Naive thymus-derived CD8-positive, alpha-beta T cell (primary cell): ENCODE data around the gene FOLR1. TPM values are rescaled to one million over a fixed set of nuclear protein-coding genes. Genes with fewer than 3 reads are reported as not detected.
A peak's percentile ranks its signal among the peaks of the same experiment; 100 is the strongest.

Experiments used
- ATAC-seq, 2 donors: fragments of 150-1000 bp; cut with Tn5 transposase in 1 of 2; sonication (Bioruptor Pico), chemical (Tn5 transposase) in 1 of 2; 1 replicate in 1 of 2; 2 replicates in 1 of 2; pipeline ENCODE4 v1.10.0; 2021; ENCODE audit warnings: mild to moderate bottlenecking in 2 of 2, moderate library complexity in 2 of 2
- POLR2A ChIA-PET: fragments of 350-600 bp; sonication (Branson Sonifier 250); formaldehyde crosslinking; loops from one replicate; lab custom pipeline; 2021; ENCODE audit warnings: antibody characterized with exemption; lab: Charles Lee
- DNase-seq, 10 donors: peaks; one replicate each; pipeline versions ENCODE4 v3.0.0 to v3.0.0-alpha.2; 2020 to 2022
- H3K27ac Mint-ChIP-seq, 10 donors: one replicate each; pipeline ENCODE4 v1.8.0; 2020 to 2022; ENCODE audit warnings: mild to moderate bottlenecking in 10 of 10, mixed read lengths in 10 of 10, moderate library complexity in 4 of 10, inconsistent platforms in 1 of 10
- H3K27me3 Mint-ChIP-seq, 5 donors: one replicate each; pipeline ENCODE4 v1.8.0; 2021 to 2022; ENCODE audit warnings: mixed read lengths in 5 of 5
- H3K36me3 Mint-ChIP-seq, 3 donors: one replicate each; pipeline ENCODE4 v1.8.0; 2020 to 2022; ENCODE audit warnings: mixed read lengths in 3 of 3, mild to moderate bottlenecking in 2 of 3, inconsistent platforms in 1 of 3
- H3K4me1 Mint-ChIP-seq, 4 donors: one replicate each; pipeline ENCODE4 v1.8.0; 2021 to 2022; ENCODE audit warnings: mixed read lengths in 4 of 4
- H3K4me3 Mint-ChIP-seq, 10 donors: one replicate each; pipeline ENCODE4 v1.8.0; 2020 to 2022; ENCODE audit warnings: mild to moderate bottlenecking in 10 of 10, mixed read lengths in 10 of 10, moderate library complexity in 6 of 10, inconsistent platforms in 1 of 10
- H3K9me3 Mint-ChIP-seq, 9 donors: one replicate each; pipeline ENCODE4 v1.8.0; 2020 to 2022; ENCODE audit warnings: mixed read lengths in 9 of 9, mild to moderate bottlenecking in 3 of 9, inconsistent platforms in 1 of 9, moderate library complexity in 1 of 9
- polyA plus RNA-seq, 3 donors: library from polyadenylated mRNA; unstranded; fragments of 300-500 nt; fragmentation: Illumina TruSeq; gene quantifications; one replicate each; pipeline ENCODE4 v1.2.3, GENCODE V29; 2021
- total RNA-seq, 8 experiments: library from RNA in 2 of 8; stranded (reverse) in 2 of 8; gene quantifications; one replicate each; pipeline ENCODE4 v1.2.3 and lab custom pipeline; 2021 to 2026

Gene FOLR1
- total and polyA plus RNA-seq, 5 experiments from 2014 or later: not detected

DNA sequence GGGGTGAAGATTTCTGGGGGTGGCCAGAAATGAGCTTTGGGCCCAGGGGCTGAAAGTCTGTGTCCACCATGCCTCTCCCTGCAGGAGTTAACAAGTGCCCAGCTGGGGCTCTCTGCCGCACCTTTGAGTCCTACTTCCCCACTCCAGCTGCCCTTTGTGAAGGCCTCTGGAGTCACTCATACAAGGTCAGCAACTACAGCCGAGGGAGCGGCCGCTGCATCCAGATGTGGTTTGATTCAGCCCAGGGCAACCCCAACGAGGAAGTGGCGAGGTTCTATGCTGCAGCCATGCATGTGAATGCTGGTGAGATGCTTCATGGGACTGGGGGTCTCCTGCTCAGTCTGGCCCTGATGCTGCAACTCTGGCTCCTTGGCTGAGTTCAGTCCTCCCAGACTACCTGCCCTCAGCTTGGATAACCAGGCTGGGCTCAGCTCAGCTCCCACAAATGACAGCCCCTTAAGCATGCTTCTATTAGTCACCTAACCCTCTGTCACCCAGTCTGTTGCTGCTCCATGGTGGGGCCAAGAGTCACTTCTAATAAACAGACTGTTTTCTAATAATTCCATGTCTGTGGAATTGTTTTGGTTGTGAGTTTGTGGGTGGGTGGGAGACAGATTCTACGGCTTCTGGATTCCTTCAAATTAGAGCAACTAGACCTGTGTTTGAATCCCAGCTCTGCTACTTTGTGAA is 29.6 kb downstream of the FOLR1 start:
- Mint-ChIP-seq H3K4me1 (peaks cover 18 to 54% (median 27%) of the 10 kb centered on the region in 4 donors), H3K27me3 (peaks cover 2 to 22% (median 13%) of the 10 kb centered on the region in 5 donors), H3K27ac (peak overlapping the region in 5 of 10 donors; percentile 25 to 94 (median 92)), H3K4me3 (peak overlapping the region in 3 of 10 donors; percentile 16 to 90 (median 20)), H3K9me3 (no peaks in the 10 kb centered on the region), H3K36me3 (no peaks in the 10 kb centered on the region)
- DNase-seq (peak in 1 of 10 donors; percentile 10), ATAC-seq (no peak)
- POLR2A ChIA-PET: interaction anchor here (1.0 to 2.2 kb wide), 3 partner anchors 109 to 293 kb away, joined by 3 to 11 read pairs (median 4); partner anchors contain the start of genes CLPB, RNF121 and XNDC1N

DNA sequence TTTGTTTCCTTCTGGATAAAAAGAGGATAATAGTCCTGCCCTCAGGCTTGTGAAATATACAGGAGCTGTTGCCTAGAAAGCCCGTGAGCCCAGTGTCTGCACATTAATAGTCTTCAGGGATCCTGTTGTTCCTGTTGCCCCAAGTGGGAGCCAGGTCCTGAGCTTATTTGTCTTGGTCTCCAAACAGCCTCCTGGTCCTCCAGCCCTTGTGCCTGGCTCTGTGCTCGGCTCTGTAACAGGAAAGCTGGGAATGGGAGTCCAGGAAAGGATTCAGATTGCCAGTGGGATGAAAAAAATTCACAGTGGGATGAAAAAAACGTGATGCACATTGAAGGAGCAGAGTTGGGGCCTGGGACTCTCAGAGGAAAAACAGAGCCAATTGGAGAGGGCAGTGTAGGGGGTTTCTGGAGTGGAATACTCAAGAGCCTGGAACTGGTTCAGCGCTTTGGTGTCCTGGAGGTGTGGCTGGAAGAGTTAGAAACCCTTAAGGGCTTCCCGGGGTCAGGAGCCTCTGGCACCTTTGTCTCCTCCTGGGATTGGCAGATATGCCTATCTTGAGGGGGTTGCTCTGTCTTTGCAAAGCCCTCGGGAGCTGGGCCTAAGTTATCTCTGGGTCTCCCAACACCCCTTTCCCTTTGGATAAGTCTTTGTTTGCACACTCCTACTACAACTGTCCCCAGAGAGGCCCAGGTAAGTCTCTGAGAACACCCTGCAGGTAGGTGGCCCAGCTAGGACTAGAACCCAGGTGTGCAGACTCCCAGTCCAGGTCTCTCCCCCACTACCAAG is 30.4 kb downstream of the FOLR1 start:
- DNase-seq: peak in 1 of 10 donors; percentile 7
- H3K27me3 Mint-ChIP-seq: peaks cover 0 to 14% (median 6%) of the 10 kb centered on the region in 5 donors
- no peaks in the 10 kb centered on the region for H3K36me3 Mint-ChIP-seq
- no peaks in the 10 kb centered on the region for H3K9me3 Mint-ChIP-seq
- no peak for ATAC-seq
- POLR2A ChIA-PET: interaction anchor here (0.6 to 3.4 kb wide), 10 partner anchors 14 to 528 kb away, joined by 3 to 22 read pairs (median 4); partner anchors contain the start of genes ANAPC15, CLPB, RNF121 and XNDC1N
- peak overlapping the region; percentile 89 to 94 (median 92) for H3K4me3 Mint-ChIP-seq
- peak overlapping the region; percentile 82 to 97 (median 94) for H3K27ac Mint-ChIP-seq
- H3K4me1 Mint-ChIP-seq: peaks cover 21 to 50% (median 33%) of the 10 kb centered on the region in 4 donors

DNA sequence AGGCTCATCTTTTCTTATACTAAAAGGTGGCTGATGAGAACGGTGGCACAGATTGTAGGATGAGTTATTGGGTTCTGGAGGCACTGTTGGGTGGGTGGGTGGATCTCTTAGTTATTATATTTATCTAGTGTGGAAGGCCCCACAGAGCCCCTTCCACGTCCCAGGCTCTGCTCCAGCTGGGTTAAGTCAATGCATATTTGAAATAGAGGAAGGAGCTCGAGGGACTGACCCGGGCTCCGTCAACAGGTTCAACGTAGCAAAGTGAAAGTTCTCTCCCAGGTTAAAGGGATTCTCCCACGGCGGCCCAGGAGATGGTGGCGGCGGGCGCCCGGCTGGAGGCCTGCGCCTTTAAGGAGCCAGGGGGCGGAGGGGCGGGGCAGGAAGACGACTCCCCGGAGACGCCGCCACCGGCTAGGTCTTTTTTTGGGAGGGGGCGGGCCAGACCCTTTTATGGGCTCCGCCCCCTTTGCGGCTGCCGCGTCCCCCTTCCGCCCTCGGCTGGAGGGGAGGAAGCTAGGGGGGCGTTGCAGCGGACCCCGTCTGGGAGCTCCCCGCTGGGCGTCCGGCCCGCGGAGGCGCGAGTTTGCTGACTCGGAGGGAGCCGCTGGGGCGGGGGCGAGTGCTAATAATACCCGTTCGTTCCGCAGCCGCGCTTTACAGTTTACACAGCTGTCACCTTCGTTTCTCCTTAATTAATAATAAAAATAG is 31.1 kb downstream of the FOLR1 start:
- DNase-seq (peak; percentile 87 to 95 (median 90)), ATAC-seq (peak; percentile 70 to 75)
- peaks cover 0 to 6% (median 5%) of the 10 kb centered on the region in 5 donors for H3K27me3 Mint-ChIP-seq
- POLR2A ChIA-PET: interaction anchor here (0.6 to 3.4 kb wide), 10 partner anchors 14 to 1565 kb away, joined by 3 to 22 read pairs (median 4); partner anchors contain the start of genes ANAPC15, CLPB, MRPL48 and RNF121
- H3K36me3 Mint-ChIP-seq: no peaks in the 10 kb centered on the region
- H3K9me3 Mint-ChIP-seq: no peaks in the 10 kb centered on the region
- H3K4me1 Mint-ChIP-seq: peaks cover 21 to 43% (median 33%) of the 10 kb centered on the region in 4 donors
- H3K27ac Mint-ChIP-seq: peak overlapping the region; percentile 82 to 97 (median 94)
- H3K4me3 Mint-ChIP-seq: peak overlapping the region; percentile 89 to 94 (median 92)

DNA sequence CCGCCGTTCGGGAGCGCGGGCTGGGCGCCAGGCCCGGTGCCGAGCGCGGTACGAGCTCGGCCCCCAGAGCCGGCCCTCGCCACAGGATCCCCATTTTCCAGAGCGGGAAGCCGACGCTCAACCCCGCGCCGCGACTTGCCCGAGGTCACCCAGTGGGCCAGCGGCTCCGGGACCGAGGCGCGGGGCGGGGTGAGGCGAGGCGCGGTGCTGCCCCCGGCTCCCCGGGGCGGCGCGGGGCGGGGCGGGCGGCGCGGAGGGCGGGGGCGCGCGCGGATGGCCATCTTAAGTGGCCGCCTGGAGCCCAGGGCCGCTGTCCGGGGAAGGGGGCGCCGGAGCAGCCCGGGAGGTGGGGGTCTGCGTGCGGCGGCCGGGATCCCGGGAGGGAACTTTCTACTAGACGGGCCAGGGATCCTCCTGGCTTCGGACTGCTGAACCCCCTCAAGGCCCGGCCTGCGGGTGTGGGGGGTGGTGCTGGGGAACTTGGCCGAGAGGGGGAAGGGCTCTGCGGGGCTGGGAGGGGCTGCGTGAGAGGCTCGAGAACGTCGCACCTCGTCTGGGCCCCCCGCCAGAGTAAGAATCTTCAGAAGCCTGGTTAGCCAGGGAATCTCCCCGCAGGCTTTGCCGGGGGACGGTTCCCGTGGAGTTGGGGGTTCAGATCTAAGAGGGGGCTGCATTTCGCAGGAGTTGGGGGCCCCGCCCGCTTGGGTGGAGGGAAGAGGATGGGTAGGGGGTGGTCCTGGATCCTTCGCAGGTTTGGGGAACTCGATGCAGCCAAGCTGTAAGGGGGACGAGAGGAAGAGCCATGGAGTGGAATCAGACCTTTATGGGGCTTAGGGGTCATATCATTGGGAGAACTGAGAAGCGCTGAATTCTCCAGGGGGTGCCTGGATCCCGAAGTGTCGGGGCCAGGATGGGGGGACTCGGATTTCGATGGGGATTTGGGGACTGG is 31.9 kb downstream of the FOLR1 start:
- ATAC-seq (peak; percentile 38 to 57), DNase-seq (peak in 9 of 10 donors; percentile 42 to 73 (median 54))
- H3K27me3 Mint-ChIP-seq: peaks cover 0 to under 1% (median 0%) of the 10 kb centered on the region in 5 donors
- peaks cover 0 to 4% (median 1%) of the 10 kb centered on the region in 3 donors for H3K36me3 Mint-ChIP-seq
- H3K4me3 Mint-ChIP-seq: peak overlapping the region; percentile 90 to 99 (median 94)
- peaks cover 22 to 40% (median 31%) of the 10 kb centered on the region in 4 donors for H3K4me1 Mint-ChIP-seq
- H3K9me3 Mint-ChIP-seq: no peaks in the 10 kb centered on the region
- H3K27ac Mint-ChIP-seq: peak overlapping the region; percentile 87 to 97 (median 95)
- POLR2A ChIA-PET: interaction anchor here (0.7 to 3.4 kb wide), 9 partner anchors 13 to 1564 kb away, joined by 3 to 22 read pairs (median 5); partner anchors contain the start of genes ANAPC15, MRPL48, RNF121 and XNDC1N

DNA sequence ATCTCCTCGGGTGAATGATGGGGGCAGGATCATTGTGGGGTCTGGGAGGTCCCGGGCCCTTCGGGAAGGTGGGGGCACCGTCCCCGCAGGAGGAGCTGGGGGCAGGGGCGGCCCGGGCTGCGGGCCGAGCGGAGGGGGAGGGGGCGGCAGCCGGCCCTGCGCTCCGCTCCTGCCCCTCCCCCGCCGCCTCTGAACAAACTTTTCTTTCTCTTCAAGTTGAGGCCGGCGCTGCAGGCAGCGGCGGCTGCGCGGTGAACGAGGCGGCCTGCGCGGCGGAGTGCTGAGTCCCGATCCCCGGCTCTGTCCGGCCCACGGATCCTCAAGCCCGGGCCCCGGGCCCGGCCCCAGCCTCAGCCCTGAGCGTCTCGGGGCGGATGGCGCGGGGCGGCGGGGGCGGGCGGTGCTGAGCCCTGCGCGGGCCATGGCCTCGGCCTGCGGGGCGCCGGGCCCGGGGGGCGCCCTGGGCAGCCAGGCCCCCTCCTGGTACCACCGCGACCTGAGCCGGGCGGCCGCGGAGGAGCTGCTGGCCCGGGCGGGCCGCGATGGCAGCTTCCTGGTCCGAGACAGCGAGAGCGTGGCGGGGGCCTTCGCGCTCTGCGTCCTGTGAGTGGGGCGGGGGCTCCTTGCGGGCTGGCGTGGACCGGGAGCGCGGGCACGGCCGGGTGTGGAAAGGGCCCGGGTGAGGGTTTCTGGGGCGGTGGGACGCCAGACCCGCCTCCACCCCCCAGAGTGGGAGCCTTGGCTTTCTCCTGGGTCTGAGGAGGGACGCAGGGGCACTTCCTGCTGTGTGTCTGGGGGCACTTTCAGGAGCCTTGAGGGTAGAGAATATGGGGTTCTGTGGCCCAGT is 32.8 kb downstream of the FOLR1 start, which contains the start of gene INPPL1:
INPPL1 (plus strand) TSS at position 204 of the 847 bp plus-strand sequence; CDS start at position 422, 218 bp downstream.
- peaks cover 0 to 13% (median 1%) of the 10 kb centered on the region in 3 donors for H3K36me3 Mint-ChIP-seq
- peak within 1 kb of the TSS; percentile 90 to 99 (median 94) for H3K4me3 Mint-ChIP-seq
- peak within 1 kb of the TSS; percentile 87 to 99 (median 96) for H3K27ac Mint-ChIP-seq
- no peaks in the 10 kb centered on the region for H3K9me3 Mint-ChIP-seq
- DNase-seq (peak in 6 of 10 donors; percentile 28 to 43 (median 34)), ATAC-seq (peak; percentile 13 to 16)
- no peaks in the 10 kb centered on the region for H3K27me3 Mint-ChIP-seq
- POLR2A ChIA-PET: interaction anchor here (0.7 to 3.4 kb wide), 6 partner anchors 12 to 296 kb away, joined by 3 to 17 read pairs (median 3); partner anchors contain the start of genes ANAPC15, RNF121 and XNDC1N
- peaks cover 25 to 40% (median 32%) of the 10 kb centered on the region in 4 donors for H3K4me1 Mint-ChIP-seq

DNA sequence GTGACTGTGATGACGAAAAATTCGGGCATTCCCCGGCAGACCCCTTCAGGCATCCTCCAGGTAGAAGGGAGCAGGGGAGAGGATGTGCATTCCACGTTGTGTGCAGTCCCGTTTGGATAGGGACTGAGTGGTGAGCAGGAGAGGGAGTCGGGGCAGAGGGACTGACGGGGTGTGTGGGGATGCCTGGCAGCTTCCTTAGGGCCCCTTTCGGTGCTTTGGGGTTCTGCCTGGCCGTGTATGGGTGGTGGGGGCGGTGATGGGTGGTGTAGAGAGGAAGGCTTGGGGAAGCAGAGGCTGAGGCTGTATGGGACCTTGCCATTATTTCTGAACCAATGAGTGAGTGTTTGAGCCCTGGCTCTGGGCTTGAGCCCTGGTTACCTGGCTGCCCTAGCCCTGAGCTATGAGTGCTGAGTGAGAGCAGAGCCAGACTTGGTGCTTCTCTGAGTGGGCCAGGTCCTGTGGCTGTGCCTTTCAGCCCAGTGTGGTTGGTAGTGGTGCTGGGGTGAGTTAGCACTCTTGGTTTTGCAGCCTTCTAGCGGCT is 33.5 kb downstream of the FOLR1 start:
- peak; percentile 13 to 37 for ATAC-seq
- DNase-seq: peak in 5 of 10 donors; percentile 18 to 42 (median 37)
- POLR2A ChIA-PET: interaction anchor here (1.2 to 3.4 kb wide), 5 partner anchors 11 to 297 kb away, joined by 3 to 17 read pairs (median 3); partner anchors contain the start of genes ANAPC15, RNF121 and XNDC1N
- Mint-ChIP-seq H3K4me1 (peaks cover 25 to 40% (median 32%) of the 10 kb centered on the region in 4 donors), H3K4me3 (peak overlapping the region; percentile 82 to 96 (median 88)), H3K27me3 (no peaks in the 10 kb centered on the region), H3K27ac (peak overlapping the region; percentile 79 to 99 (median 93)), H3K36me3 (peaks cover 0 to 17% (median 1%) of the 10 kb centered on the region in 3 donors), H3K9me3 (no peaks in the 10 kb centered on the region)

DNA sequence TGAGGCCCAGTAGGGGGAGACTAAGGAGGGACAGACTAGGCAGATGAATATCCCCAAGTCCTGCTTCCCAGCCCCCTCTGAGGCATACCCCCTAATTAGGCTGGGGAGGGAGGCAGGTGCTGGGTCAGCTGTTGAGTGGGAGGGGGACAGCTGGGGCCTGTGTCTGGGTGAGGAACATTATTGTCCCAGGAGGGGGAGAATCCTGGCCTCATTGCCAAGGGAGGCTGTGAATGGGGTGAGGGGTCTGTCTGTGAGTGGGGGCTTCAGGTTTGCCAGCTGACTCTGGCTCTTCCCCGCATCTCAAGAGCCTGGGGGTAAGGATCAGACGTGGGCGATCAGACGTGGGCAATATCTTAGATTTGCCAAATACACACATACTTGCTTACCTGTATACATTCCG is 34.8 kb downstream of the FOLR1 start:
- Mint-ChIP-seq H3K9me3 (no peaks in the 10 kb centered on the region), H3K27me3 (no peaks in the 10 kb centered on the region), H3K4me1 (peaks cover 27 to 40% (median 29%) of the 10 kb centered on the region in 4 donors), H3K4me3 (peak overlapping the region in 2 of 10 donors; percentile 35 to 86), H3K36me3 (peaks cover 0 to 24% (median 1%) of the 10 kb centered on the region in 3 donors), H3K27ac (peak overlapping the region in 8 of 10 donors; percentile 40 to 97 (median 84))
- peak in 1 of 10 donors; percentile 13 for DNase-seq
- POLR2A ChIA-PET: interaction anchor here (0.6 to 0.7 kb wide), 2 partner anchors 12 to 1946 kb away, joined by 4 to 5 read pairs; no protein-coding TSS in a partner anchor
- no peak for ATAC-seq

DNA sequence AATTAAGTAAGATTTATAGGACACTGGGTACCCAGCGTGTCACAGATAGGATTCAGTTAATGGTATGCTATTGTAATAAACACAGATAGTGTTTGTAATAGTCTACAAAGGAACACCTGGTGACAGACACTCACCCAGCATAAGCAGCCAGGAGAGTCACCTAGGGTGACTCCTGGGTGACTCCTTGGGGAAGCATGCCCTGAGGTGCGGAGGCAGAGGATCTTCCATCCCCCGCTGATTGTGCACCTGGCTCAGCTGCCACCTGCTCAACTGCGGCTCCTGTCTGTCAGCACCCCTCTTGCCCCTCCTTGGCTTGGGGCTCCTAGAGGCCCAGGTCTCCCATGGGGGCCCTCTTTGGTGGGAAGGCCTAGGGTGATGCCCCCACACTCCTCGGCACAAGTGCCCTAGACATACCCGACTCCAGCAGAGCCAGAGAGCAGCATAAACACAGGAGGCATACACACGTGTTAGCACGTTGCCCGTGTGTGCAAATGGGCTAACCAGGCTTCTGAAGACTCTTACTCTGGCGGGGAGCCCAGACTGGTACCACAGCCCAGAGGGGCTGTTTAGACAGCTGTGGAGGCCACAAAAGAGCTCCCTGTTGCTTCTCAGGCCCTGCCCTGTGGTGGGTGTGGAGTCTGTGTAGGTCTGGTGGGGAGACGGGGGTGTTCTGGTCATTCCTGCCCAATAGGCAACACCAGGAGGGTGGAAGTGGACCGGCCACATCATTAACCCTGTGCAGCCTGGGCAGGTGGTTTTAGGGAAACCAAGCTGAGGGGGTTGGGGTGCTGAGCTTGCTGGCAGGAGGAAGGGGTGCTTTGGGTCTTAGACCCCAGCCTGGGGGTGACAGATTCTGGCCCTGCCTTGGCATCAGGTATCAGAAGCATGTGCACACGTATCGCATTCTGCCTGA is 35.6 kb downstream of the FOLR1 start:
- ATAC-seq (no peak), DNase-seq (peak in 1 of 10 donors; percentile 16)
- H3K36me3 Mint-ChIP-seq: peaks cover 0 to 32% (median 1%) of the 10 kb centered on the region in 3 donors
- H3K4me3 Mint-ChIP-seq: peak overlapping the region in 1 of 10 donors; percentile 35
- no peaks in the 10 kb centered on the region for H3K27me3 Mint-ChIP-seq
- peaks cover 22 to 33% (median 22%) of the 10 kb centered on the region in 4 donors for H3K4me1 Mint-ChIP-seq
- POLR2A ChIA-PET: no interaction called here
- H3K27ac Mint-ChIP-seq: peak overlapping the region in 5 of 10 donors; percentile 16 to 82 (median 52)
- H3K9me3 Mint-ChIP-seq: no peaks in the 10 kb centered on the region
